H1 (cell line): Measurements from ENCODE around the gene SLC2A5.

Experiments
- CTBP2 ChIP-seq: IDR thresholded peaks from 2 replicates; pipeline ENCODE4 v1.7.0; 2011; ENCODE audit warnings: borderline replicate concordance, mild to moderate bottlenecking, moderate library complexity, mixed read lengths, low read length; ENCODE audit not compliant: insufficient read depth, insufficient read length
- CTCF ChIP-seq, 3 experiments: IDR thresholded peaks; 1 replicate in 2 of 3; 2 replicates in 1 of 3; pipeline versions ENCODE4 v1.5.1 to v1.6.1; 2011; ENCODE audit warnings: low read length in 3 of 3, mild to moderate bottlenecking in 3 of 3, inconsistent platforms in 2 of 3, low read depth in 1 of 3, moderate library complexity in 1 of 3; ENCODE audit not compliant: insufficient read depth in 1 of 3; ENCODE audit errors: control extremely low read depth in 1 of 3
- GTF2F1 ChIP-seq: IDR thresholded peaks from 2 replicates; pipeline ENCODE4 v1.6.1; 2012; ENCODE audit warnings: low read depth, low read length, improper control_type of control experiment, borderline replicate concordance
- POLR2A ChIP-seq, 2 experiments: IDR thresholded peaks; 1 replicate in 1 of 2; 2 replicates in 1 of 2; pipeline ENCODE4 v1.6.1; 2011; ENCODE audit warnings: low read depth in 2 of 2, low read length in 2 of 2, mild to moderate bottlenecking in 2 of 2; ENCODE audit errors: control extremely low read depth in 1 of 2
- POLR2AphosphoS5 ChIP-seq: IDR thresholded peaks from 2 replicates; pipeline ENCODE4 v1.6.1; 2011; ENCODE audit warnings: low read depth, low read length
- SIN3A ChIP-seq, 2 experiments: IDR thresholded peaks in 1 of 2; conservative IDR thresholded peaks in 1 of 2; 2 replicates each; pipeline ENCODE4 v1.6.1; 2011 to 2012; ENCODE audit warnings: low read length in 2 of 2, improper control_type of control experiment in 1 of 2, low read depth in 1 of 2, mild to moderate bottlenecking in 1 of 2
- SP4 ChIP-seq: IDR thresholded peaks from 2 replicates; pipeline ENCODE4 v1.6.1; 2012; ENCODE audit warnings: low read length, inconsistent platforms
- TBP ChIP-seq: IDR thresholded peaks from 2 replicates; pipeline ENCODE4 v1.6.1; 2011; ENCODE audit warnings: low read depth, low read length, improper control_type of control experiment

- TF ChIP-seq SP4 (no peak), CTCF (IDR thresholded peaks at IDR 0.05; ENCODE audit: control extremely low read depth in 1 of 3, insufficient read depth in 1 of 3, low read depth in 1 of 3, low read length in 3 of 3) (peak in 1 of 3 experiments; percentile 27; a peak in 1 of 4 replicates), CTBP2 (no peak), POLR2AphosphoS5 (no peak), GTF2F1 (no peak), POLR2A (IDR thresholded peaks at IDR 0.05; ENCODE audit: control extremely low read depth in 1 of 2, low read depth in 2 of 2, low read length in 2 of 2) (no peak), SIN3A (conservative IDR thresholded peaks at IDR 0.05 in 1 of 2, IDR thresholded peaks at IDR 0.05 in 1 of 2; ENCODE audit: low read depth in 1 of 2, low read length in 2 of 2) (no peak), TBP (no peak)
These were observed 46.7 kb downstream of the SLC2A5 start for GRCh38 chr1:9022773-9023172.
